GM06990 (cell line): Measurements from ENCODE around the gene MFAP3L.

Experiments
- DNase-seq: peaks from one replicate; pipeline ENCODE4 v3.0.0-alpha.2; 2011; ENCODE audit not compliant: insufficient read length; ENCODE audit errors: extremely low read depth
- H3K27me3 ChIP-seq: replicated peaks from 2 replicates; pipeline ENCODE4 v1.6.0; 2011; ENCODE audit warnings: low read length; ENCODE audit not compliant: control insufficient read depth, insufficient read depth
- H3K36me3 ChIP-seq: 2 replicates; pipeline ENCODE4 v1.5.1; 2011; ENCODE audit warnings: low read length; ENCODE audit not compliant: control insufficient read depth, insufficient read depth
- H3K4me3 ChIP-seq: replicated peaks from 2 replicates; pipeline ENCODE4 v1.5.1; 2011; ENCODE audit warnings: low read depth, mild to moderate bottlenecking, control low read depth, low read length
- TF ChIP-seq, protein P1 (sequence below): IDR thresholded peaks from 2 replicates; pipeline ENCODE4 v1.5.1; 2011; ENCODE audit warnings: low read length, control low read depth, mild to moderate bottlenecking, inconsistent platforms; ENCODE audit not compliant: insufficient read depth, poor library complexity, severe bottlenecking

The MFAP3L gene

DNA sequence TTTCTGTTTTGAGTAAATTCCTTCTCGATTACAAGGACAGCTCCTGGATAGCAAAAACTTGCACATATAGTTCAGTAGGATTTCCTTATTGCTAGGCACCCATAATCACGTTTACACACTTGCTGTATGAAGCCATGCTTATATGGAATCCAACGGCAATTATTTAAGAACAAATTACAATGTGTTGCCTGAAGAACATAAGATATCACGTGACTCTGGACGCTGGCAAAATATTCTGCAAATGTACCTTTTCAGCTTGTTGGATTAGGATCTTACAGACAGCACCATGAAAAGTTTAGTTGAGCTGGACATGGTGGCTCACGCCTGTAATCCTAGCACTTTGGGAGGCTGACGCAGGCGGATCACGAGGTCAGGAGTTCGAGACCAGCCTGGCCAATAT lies 17.4 kb downstream of the MFAP3L start:
- TF ChIP-seq, protein P1, sequence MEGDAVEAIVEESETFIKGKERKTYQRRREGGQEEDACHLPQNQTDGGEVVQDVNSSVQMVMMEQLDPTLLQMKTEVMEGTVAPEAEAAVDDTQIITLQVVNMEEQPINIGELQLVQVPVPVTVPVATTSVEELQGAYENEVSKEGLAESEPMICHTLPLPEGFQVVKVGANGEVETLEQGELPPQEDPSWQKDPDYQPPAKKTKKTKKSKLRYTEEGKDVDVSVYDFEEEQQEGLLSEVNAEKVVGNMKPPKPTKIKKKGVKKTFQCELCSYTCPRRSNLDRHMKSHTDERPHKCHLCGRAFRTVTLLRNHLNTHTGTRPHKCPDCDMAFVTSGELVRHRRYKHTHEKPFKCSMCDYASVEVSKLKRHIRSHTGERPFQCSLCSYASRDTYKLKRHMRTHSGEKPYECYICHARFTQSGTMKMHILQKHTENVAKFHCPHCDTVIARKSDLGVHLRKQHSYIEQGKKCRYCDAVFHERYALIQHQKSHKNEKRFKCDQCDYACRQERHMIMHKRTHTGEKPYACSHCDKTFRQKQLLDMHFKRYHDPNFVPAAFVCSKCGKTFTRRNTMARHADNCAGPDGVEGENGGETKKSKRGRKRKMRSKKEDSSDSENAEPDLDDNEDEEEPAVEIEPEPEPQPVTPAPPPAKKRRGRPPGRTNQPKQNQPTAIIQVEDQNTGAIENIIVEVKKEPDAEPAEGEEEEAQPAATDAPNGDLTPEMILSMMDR, result no peak
- Histone ChIP-seq H3K36me3 (no peaks in the 10 kb centered on the region), H3K4me3 (no peak overlapping the region), H3K27me3 (no peaks in the 10 kb centered on the region)
- no peak for DNase-seq

DNA sequence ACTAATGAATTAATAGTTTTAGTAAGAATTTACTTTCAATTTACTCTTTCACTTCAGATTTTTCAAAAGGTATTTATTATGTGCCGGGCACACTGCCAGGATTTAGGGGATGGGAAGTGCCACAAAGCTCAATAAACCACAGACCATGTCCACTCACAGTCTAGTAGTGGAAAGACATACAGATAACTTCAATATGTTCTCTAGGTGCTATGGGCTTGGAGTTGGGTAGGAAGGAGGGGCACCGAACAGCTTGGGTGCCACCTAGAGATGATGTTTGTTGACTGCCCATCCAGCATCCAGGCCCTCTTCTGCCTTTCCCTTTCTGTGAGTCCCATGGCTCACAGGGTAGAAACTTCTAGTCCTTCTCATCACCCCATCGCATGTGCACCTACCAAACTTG lies 17.8 kb downstream of the MFAP3L start:
- no peaks in the 10 kb centered on the region for H3K27me3 ChIP-seq
- TF ChIP-seq, protein P1, result peak; percentile 24
- no peaks in the 10 kb centered on the region for H3K36me3 ChIP-seq
- no peak for DNase-seq
- H3K4me3 ChIP-seq, result no peak overlapping the region

DNA sequence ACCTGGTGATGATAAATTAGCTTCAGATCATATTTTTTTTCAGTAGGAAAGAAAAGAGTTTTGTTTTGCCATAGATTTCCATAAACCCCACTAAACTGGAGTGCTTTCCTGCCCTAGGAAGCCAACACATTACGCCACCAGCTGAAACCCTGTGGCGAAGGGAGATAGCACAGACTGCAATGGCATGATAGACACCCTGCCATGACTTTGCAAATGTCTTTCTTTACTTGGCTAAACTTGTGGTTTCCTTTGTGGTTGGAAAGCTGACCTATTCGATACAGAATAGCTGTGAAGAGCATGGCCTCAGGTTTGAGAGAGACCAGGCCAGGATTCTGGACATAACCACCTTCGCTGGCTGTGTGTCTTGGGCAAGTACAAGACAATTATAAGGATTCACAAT lies 19.1 kb downstream of the MFAP3L start:
- no peaks in the 10 kb centered on the region for H3K36me3 ChIP-seq
- TF ChIP-seq, protein P1, result no peak
- no peak overlapping the region for H3K4me3 ChIP-seq
- DNase-seq, result no peak
- H3K27me3 ChIP-seq, result no peaks in the 10 kb centered on the region

DNA sequence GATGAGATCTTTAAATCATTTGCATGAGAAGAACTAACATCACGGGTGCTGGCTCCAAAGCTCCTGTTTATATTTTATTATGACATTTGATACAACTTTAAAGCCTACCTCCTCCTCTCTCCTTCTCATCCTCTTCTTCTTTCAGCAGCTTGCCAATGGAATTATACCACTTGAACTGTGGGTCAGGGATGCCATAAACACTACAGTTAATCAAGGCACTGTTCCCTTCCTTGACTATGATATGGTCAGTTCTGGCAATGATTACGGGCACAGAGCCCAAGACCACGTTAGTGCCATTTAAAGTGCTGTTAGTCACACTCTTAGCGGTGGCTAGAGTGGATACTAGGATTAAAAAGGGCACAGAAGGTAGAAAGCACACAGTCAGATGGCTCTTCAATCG lies 20.7 kb downstream of the MFAP3L start:
- Histone ChIP-seq H3K27me3 (no peaks in the 10 kb centered on the region), H3K36me3 (no peaks in the 10 kb centered on the region), H3K4me3 (no peak overlapping the region)
- TF ChIP-seq, protein P1, result no peak
- DNase-seq, result no peak

DNA sequence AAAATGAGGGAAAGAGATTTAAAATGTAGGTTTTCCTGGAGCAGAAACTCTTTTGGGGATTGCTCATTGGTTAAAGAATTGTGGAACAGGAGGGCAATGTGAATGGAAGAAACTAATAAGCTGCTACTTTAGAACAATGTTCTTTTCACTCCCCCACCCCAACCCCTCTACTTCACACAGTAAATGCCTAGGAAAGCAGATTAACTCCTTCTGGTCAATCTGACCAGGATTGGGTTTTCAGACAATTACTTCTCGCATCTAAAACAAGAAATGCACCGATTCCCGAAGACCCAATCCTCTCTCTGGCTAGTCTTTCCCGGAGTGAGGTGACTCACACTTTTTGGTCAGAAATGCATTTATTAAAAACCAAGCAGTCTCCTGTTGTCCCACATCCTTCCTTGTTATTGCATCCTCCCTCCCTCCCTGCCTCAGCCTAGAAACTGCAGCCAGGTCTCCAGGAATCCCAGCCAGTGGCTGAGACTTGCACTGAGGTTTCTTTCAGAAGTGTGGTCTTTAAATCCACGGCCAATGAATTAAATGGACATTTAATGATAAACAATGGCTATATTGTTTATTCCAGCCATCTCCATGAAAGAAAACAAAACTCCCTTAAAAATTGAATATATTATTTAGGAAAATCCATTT lies 21.4 kb downstream of the MFAP3L start:
- Histone ChIP-seq H3K27me3 (no peaks in the 10 kb centered on the region), H3K4me3 (no peak overlapping the region), H3K36me3 (no peaks in the 10 kb centered on the region)
- TF ChIP-seq, protein P1, result no peak
- DNase-seq, result no peak
